ENCODE data around the gene HS3ST5. TPM values are rescaled to one million over a fixed set of nuclear protein-coding genes. Genes with fewer than 3 reads are reported as not detected.

HS3ST5 gene
- total RNA-seq, 1 experiment from 2014 or later = 0.09 TPM

DNA sequence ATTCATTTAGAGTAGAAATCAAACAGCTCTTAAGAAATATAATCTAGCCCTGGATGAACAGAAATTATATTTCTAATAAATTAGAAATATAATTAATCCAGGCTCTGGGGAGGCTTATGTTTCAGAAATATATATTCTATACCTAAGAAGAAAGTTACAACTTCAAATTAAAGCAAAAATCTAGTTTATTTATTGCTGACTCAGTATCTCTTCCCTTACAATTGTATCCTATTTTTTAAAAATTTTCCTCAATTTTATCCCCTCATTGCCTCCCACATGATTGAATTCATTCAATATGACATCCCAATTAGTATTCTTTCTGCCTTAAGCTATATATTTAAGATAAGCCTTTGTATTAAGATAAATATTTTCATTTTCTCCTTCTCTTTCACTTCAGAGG is 71.4 kb downstream of the HS3ST5 start:
- Histone ChIP-seq H3K9me3 (ENCODE audit: insufficient read depth, low read depth) (no peaks in the 10 kb centered on the region), H3K4me2 (no peak overlapping the region), H3K9me2 (ENCODE audit: insufficient read depth) (no peaks in the 10 kb centered on the region), H3F3A (ENCODE audit: insufficient read depth, low read depth) (no peaks in the 10 kb centered on the region), H3K79me2 (ENCODE audit: low read depth) (no peaks in the 10 kb centered on the region), H3K27ac (no peak overlapping the region), H3K4me1 (replicated peaks; ENCODE audit: insufficient read depth) (no peaks in the 10 kb centered on the region), H2AFZ (no peak overlapping the region), H3K27me3 (ENCODE audit: insufficient read depth, low read depth) (no peaks in the 10 kb centered on the region), H3K36me3 (ENCODE audit: low read depth) (no peaks in the 10 kb centered on the region), H3K4me3 (no peak overlapping the region), H4K20me1 (ENCODE audit: insufficient read depth) (no peaks in the 10 kb centered on the region)
- ChIA-PET CTCF (no interaction called here), POLR2A (ENCODE audit: unreplicated experiment) (no interaction called here)
- no peak for TF ChIP-seq CTCF (conservative IDR thresholded peaks at IDR 0.05)
- TF ChIP-seq EZH2 (IDR thresholded peaks at IDR 0.05; ENCODE audit: low read depth) = no peak
- no peak for DNase-seq
- intact Hi-C loops (cut with micrococcal nuclease; ENCODE audit: unreplicated experiment) = no loop called here
- no TSS peak for BruUV-seq (replicated peaks)

DNA sequence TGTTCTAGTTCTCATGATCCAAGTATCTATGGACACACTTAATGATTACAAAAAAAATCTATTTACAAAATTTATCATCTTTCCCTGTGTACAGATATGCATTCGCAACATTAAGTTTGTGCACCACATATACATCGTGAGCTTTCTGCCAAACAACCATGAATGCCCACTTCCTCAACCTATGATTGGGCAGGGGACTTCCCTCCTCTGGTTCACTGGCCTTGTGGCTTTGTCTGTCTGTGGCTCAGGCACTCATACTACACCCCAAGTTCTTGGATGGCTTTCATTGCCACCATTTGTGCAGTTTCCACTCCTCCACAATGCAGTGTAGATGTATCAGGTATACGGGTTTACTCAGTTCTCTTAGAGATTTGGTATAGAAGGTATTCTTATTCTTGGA is 74.9 kb downstream of the HS3ST5 start:
- Histone ChIP-seq H3K9me2 (ENCODE audit: insufficient read depth) (no peaks in the 10 kb centered on the region), H3K36me3 (ENCODE audit: low read depth) (no peaks in the 10 kb centered on the region), H3K79me2 (ENCODE audit: low read depth) (no peaks in the 10 kb centered on the region), H3F3A (ENCODE audit: insufficient read depth, low read depth) (no peaks in the 10 kb centered on the region), H3K9me3 (ENCODE audit: insufficient read depth, low read depth) (no peaks in the 10 kb centered on the region), H4K20me1 (ENCODE audit: insufficient read depth) (no peaks in the 10 kb centered on the region), H3K4me3 (no peak overlapping the region), H2AFZ (no peak overlapping the region), H3K27me3 (ENCODE audit: insufficient read depth, low read depth) (no peaks in the 10 kb centered on the region), H3K4me1 (replicated peaks; ENCODE audit: insufficient read depth) (no peaks in the 10 kb centered on the region), H3K4me2 (no peak overlapping the region), H3K27ac (no peak overlapping the region)
- POLR2A ChIA-PET (ENCODE audit: unreplicated experiment) = no interaction called here
- no TSS peak for BruUV-seq (replicated peaks)
- TF ChIP-seq EZH2 (IDR thresholded peaks at IDR 0.05; ENCODE audit: low read depth) = no peak
- no peak for TF ChIP-seq CTCF (conservative IDR thresholded peaks at IDR 0.05)
- intact Hi-C loops (cut with micrococcal nuclease; ENCODE audit: unreplicated experiment) = no loop called here
- no peak for DNase-seq
- CTCF ChIA-PET = no interaction called here

- Histone ChIP-seq H2AFZ (no peak overlapping the region), H3K4me1 (replicated peaks; ENCODE audit: insufficient read depth) (no peaks in the 10 kb centered on the region), H3K36me3 (ENCODE audit: low read depth) (no peaks in the 10 kb centered on the region), H4K20me1 (ENCODE audit: insufficient read depth) (no peaks in the 10 kb centered on the region), H3K4me2 (no peak overlapping the region), H3K9me2 (ENCODE audit: insufficient read depth) (no peaks in the 10 kb centered on the region), H3K27ac (no peak overlapping the region), H3K79me2 (ENCODE audit: low read depth) (no peaks in the 10 kb centered on the region), H3K9me3 (ENCODE audit: insufficient read depth, low read depth) (no peaks in the 10 kb centered on the region), H3K27me3 (ENCODE audit: insufficient read depth, low read depth) (no peaks in the 10 kb centered on the region), H3K4me3 (no peak overlapping the region), H3F3A (ENCODE audit: insufficient read depth, low read depth) (no peaks in the 10 kb centered on the region)
- ChIA-PET CTCF (no interaction called here), POLR2A (ENCODE audit: unreplicated experiment) (no interaction called here)
- no peak for DNase-seq
- intact Hi-C loops (cut with micrococcal nuclease; ENCODE audit: unreplicated experiment) = no loop called here
- BruUV-seq (replicated peaks) = no TSS peak
- TF ChIP-seq CTCF (conservative IDR thresholded peaks at IDR 0.05) (no peak), EZH2 (IDR thresholded peaks at IDR 0.05; ENCODE audit: low read depth) (no peak)
Measured at GRCh38 chr6:114260810-114261209, 82.0 kb downstream of the HS3ST5 start.

Data from PC-9 (cell line).